GM12878 (cell line): ENCODE results near the gene MGAT5. TPM values are rescaled to one million over a fixed set of nuclear protein-coding genes. Genes with fewer than 3 reads are reported as not detected.

Experiments used
- ASH2L ChIP-seq: fragments of 300-600, 200-600 bp; sonication (generic); IDR thresholded peaks from 2 replicates; pipeline ENCODE4 v1.6.1; 2017; ENCODE audit warnings: low read depth, mild to moderate bottlenecking, borderline replicate concordance
- BACH1 ChIP-seq: fragments of 450-650 bp; IDR thresholded peaks from 2 replicates; pipeline ENCODE4 v1.6.1; 2017; ENCODE audit warnings: mild to moderate bottlenecking, borderline replicate concordance
- BMI1 ChIP-seq: fragments of 450-650 bp; IDR thresholded peaks from 2 replicates; pipeline ENCODE4 v1.6.1; 2016; ENCODE audit warnings: mild to moderate bottlenecking, moderate library complexity, borderline replicate concordance
- BRCA1 ChIP-seq: IDR thresholded peaks from 2 replicates; pipeline ENCODE4 v1.6.1; 2011; ENCODE audit warnings: low read depth, low read length, improper control_type of control experiment
- CHD4 ChIP-seq: fragments of 200-600 bp; sonication (generic); IDR thresholded peaks from 2 replicates; pipeline ENCODE4 v1.6.1; 2016; ENCODE audit warnings: mild to moderate bottlenecking
- DPF2 ChIP-seq: fragments of 450-650 bp; IDR thresholded peaks from 2 replicates; pipeline ENCODE4 v1.6.1; 2017; ENCODE audit warnings: mild to moderate bottlenecking
- E4F1 ChIP-seq: fragments of 450-650 bp; IDR thresholded peaks from 2 replicates; pipeline ENCODE4 v1.6.1; 2018; ENCODE audit warnings: borderline replicate concordance, mild to moderate bottlenecking; ENCODE audit not compliant: partially characterized antibody
- ELK1 ChIP-seq: IDR thresholded peaks from 2 replicates; pipeline ENCODE4 v1.6.1; 2012; ENCODE audit warnings: low read depth, low read length, improper control_type of control experiment
- EP300 ChIP-seq, 2 experiments: fragments of 150-350 bp in 1 of 2; IDR thresholded peaks; 2 replicates each; pipeline ENCODE4 v1.6.1; 2011 to 2012; ENCODE audit warnings: low read depth in 2 of 2, low read length in 2 of 2, borderline replicate concordance in 1 of 2, improper control_type of control experiment in 1 of 2, inconsistent platforms in 1 of 2; ENCODE audit not compliant: control insufficient read depth in 1 of 2
- HDAC2 ChIP-seq: fragments of 200-600 bp; sonication (generic); IDR thresholded peaks from 2 replicates; pipeline ENCODE4 v1.6.1; 2017
- HDAC6 ChIP-seq: fragments of 200-600 bp; sonication (generic); IDR thresholded peaks from one replicate; pipeline ENCODE4 v1.8.0; 2017; ENCODE audit warnings: antibody characterized with exemption; ENCODE audit not compliant: unreplicated experiment
- MEF2A ChIP-seq: IDR thresholded peaks from 2 replicates; pipeline ENCODE4 v1.6.1; 2011; ENCODE audit warnings: low read depth, mild to moderate bottlenecking, low read length, moderate library complexity; ENCODE audit not compliant: insufficient read depth
- NFYA ChIP-seq: IDR thresholded peaks from 2 replicates; pipeline ENCODE4 v1.6.1; 2011; ENCODE audit warnings: low read depth, mild to moderate bottlenecking, low read length, improper control_type of control experiment, borderline replicate concordance
- NFYB ChIP-seq: IDR thresholded peaks from 2 replicates; pipeline ENCODE4 v1.6.1; 2011; ENCODE audit warnings: low read depth, mild to moderate bottlenecking, low read length, improper control_type of control experiment, moderate library complexity; ENCODE audit not compliant: insufficient read depth
- RBBP5 ChIP-seq: fragments of 200-600 bp; sonication (generic); conservative IDR thresholded peaks from 2 replicates; pipeline ENCODE4 v1.6.1; 2016
- RCOR1 ChIP-seq: conservative IDR thresholded peaks from 2 replicates; pipeline ENCODE4 v1.6.1; 2012; ENCODE audit warnings: low read depth, low read length, improper control_type of control experiment
- RELB ChIP-seq: fragments of 450-650 bp; IDR thresholded peaks from 2 replicates; pipeline ENCODE4 v1.6.1; 2017; ENCODE audit warnings: low read depth, mild to moderate bottlenecking, moderate library complexity
- SIN3A ChIP-seq: IDR thresholded peaks from 2 replicates; pipeline ENCODE4 v1.6.1; 2012; ENCODE audit warnings: low read depth, low read length, improper control_type of control experiment
- SIX5 ChIP-seq: IDR thresholded peaks from 2 replicates; pipeline ENCODE4 v1.6.1; 2011; ENCODE audit warnings: mild to moderate bottlenecking, low read depth, low read length, moderate library complexity; ENCODE audit not compliant: severe bottlenecking
- SKIL ChIP-seq: fragments of 450-650 bp; IDR thresholded peaks from 2 replicates; pipeline ENCODE4 v1.6.1; 2017; ENCODE audit warnings: mild to moderate bottlenecking, low read depth, inconsistent platforms; ENCODE audit not compliant: poor library complexity, severe bottlenecking
- SMC3 ChIP-seq: IDR thresholded peaks from 2 replicates; pipeline ENCODE4 v1.6.1; 2011; ENCODE audit warnings: low read length, improper control_type of control experiment, borderline replicate concordance
- SREBF1 ChIP-seq: IDR thresholded peaks from 2 replicates; pipeline ENCODE4 v1.6.1; 2012; ENCODE audit warnings: mild to moderate bottlenecking, low read length
- SUZ12 ChIP-seq: fragments of 200-600 bp; sonication (generic); IDR thresholded peaks from one replicate; pipeline ENCODE4 v1.6.1; 2018; ENCODE audit warnings: antibody characterized with exemption, mild to moderate bottlenecking; ENCODE audit not compliant: unreplicated experiment
- ZNF217 ChIP-seq: fragments of 450-650 bp; IDR thresholded peaks from 2 replicates; pipeline ENCODE4 v1.6.1; 2017; ENCODE audit warnings: antibody characterized with exemption, mild to moderate bottlenecking
- ZNF384 ChIP-seq: IDR thresholded peaks from 2 replicates; pipeline ENCODE4 v1.6.1; 2012; ENCODE audit warnings: low read depth, mild to moderate bottlenecking, low read length, improper control_type of control experiment, borderline replicate concordance
- ZSCAN29 ChIP-seq: fragments of 450-650 bp; IDR thresholded peaks from 2 replicates; pipeline ENCODE4 v1.6.1; 2017; ENCODE audit warnings: mild to moderate bottlenecking, moderate library complexity
- polyA plus RNA-seq, 11 experiments: library from polyadenylated mRNA; depleted of rRNA in 4 of 11; unstranded in 6 of 11; stranded (reverse) in 5 of 11; fragments of >200 nt; fragmentation: Nextera tagmentation in 4 of 11; fragmentation: Illumina TruSeq in 1 of 11; extraction: Ambion mirVana in 4 of 11; extraction: Trizol in 1 of 11; gene quantifications; 1 replicate in 1 of 11; 2 replicates in 10 of 11; pipeline versions ENCODE4 v1.2.1 to v1.2.3, GENCODE V29; 2011 to 2016; ENCODE audit warnings: inconsistent platforms in 2 of 11, missing spikeins in 2 of 11, low read depth in 1 of 11
- total RNA-seq, 4 experiments: library from RNA; depleted of rRNA in 3 of 4; stranded (reverse); fragments of >200 nt in 3 of 4; fragmentation: Illumina TruSeq in 1 of 4; extraction: Trizol in 1 of 4; gene quantifications; 2 replicates each; pipeline versions ENCODE4 v1.2.1 to v1.2.3, GENCODE V29; 2013 to 2021

MGAT5 gene
- total and polyA plus RNA-seq, 10 of the 15 experiments (the other 5 are each of a cell fraction or from before 2014, with no cell fraction given) = 4.9 to 104 (median 36.2) TPM

GRCh38 chr2:134287323-134287722 is 33.5 kb downstream of the MGAT5 start (continued):
- TF ChIP-seq EP300 (IDR thresholded peaks at IDR 0.05; ENCODE audit: borderline replicate concordance in 1 of 2, control insufficient read depth in 1 of 2, low read depth in 2 of 2, low read length in 2 of 2) (peak in 1 of 2 experiments; percentile 63; a peak in 3 of 4 replicates), SREBF1 (no peak), CHD4 (no peak), SIX5 (no peak), ASH2L (no peak), SUZ12 (no peak), ZNF217 (no peak), SIN3A (no peak), ELK1 (no peak), BRCA1 (no peak), RCOR1 (no peak), NFYA (no peak), HDAC6 (no peak), ZSCAN29 (no peak), SKIL (peak; percentile 48), RELB (no peak; the same call in 1 of the 2 replicates), E4F1 (no peak), SMC3 (no peak), BMI1 (no peak), BACH1 (no peak), ZNF384 (0 out of 2 replicates have a peak, but pooled peaks have one; percentile 24), HDAC2 (no peak), MEF2A (peak; percentile 77), DPF2 (no peak), RBBP5 (no peak), NFYB (no peak)
